Activated CD8-positive, alpha-beta T cell treated with anti-CD3 and anti-CD28 coated beads, Interleukin-2, amount 10 ng/mL, durations not matched to agents 7 days and 5 days (primary cell): ENCODE data around the gene CYP3A7. TPM values are rescaled to one million over a fixed set of nuclear protein-coding genes. Genes with fewer than 3 reads are reported as not detected.
"Not testable (repeated sequence)": the region's sequence is repeated elsewhere in the genome, so short reads cannot be mapped to it uniquely, and the experiment has no call there.

ENCODE experiments used
- ATAC-seq: fragments of 150-1000 bp; cut with Tn5 transposase; one replicate; pipeline ENCODE4 v1.10.0; 2021; ENCODE audit warnings: moderate library complexity
- CTCF ChIA-PET: fragments of 350-600 bp; sonication (Branson Sonifier 250); formaldehyde crosslinking; loops from one replicate; lab custom pipeline; 2021; ENCODE audit warnings: antibody characterized with exemption; lab: Charles Lee
- POLR2A ChIA-PET: fragments of 350-600 bp; sonication (Branson Sonifier 250); formaldehyde crosslinking; loops from one replicate; lab custom pipeline; 2021; ENCODE audit warnings: antibody characterized with exemption; lab: Charles Lee
- DNase-seq: peaks from one replicate; pipeline ENCODE4 v3.0.0-alpha.2; 2020
- H3K27ac Mint-ChIP-seq: one replicate; pipeline ENCODE4 v1.8.0; 2021; ENCODE audit warnings: mild to moderate bottlenecking, mixed read lengths
- H3K27me3 Mint-ChIP-seq: one replicate; pipeline ENCODE4 v1.8.0; 2021; ENCODE audit warnings: low read depth, mixed read lengths
- H3K36me3 Mint-ChIP-seq: one replicate; pipeline ENCODE4 v1.8.0; 2021; ENCODE audit warnings: low read depth, mixed read lengths
- H3K4me1 Mint-ChIP-seq: one replicate; pipeline ENCODE4 v1.8.0; 2021; ENCODE audit warnings: low read depth, mixed read lengths
- H3K4me3 Mint-ChIP-seq: one replicate; pipeline ENCODE4 v1.8.0; 2021; ENCODE audit warnings: mild to moderate bottlenecking, mixed read lengths
- H3K9me3 Mint-ChIP-seq: one replicate; pipeline ENCODE4 v1.8.0; 2022; ENCODE audit warnings: mixed read lengths; ENCODE audit not compliant: insufficient read depth
- total RNA-seq, 2 experiments: library from RNA; stranded (reverse); gene quantifications; one replicate each; pipeline ENCODE4 v1.2.3, GENCODE V29; 2021

Gene CYP3A7
- total RNA-seq, 2 experiments from 2014 or later: not detected

DNA sequence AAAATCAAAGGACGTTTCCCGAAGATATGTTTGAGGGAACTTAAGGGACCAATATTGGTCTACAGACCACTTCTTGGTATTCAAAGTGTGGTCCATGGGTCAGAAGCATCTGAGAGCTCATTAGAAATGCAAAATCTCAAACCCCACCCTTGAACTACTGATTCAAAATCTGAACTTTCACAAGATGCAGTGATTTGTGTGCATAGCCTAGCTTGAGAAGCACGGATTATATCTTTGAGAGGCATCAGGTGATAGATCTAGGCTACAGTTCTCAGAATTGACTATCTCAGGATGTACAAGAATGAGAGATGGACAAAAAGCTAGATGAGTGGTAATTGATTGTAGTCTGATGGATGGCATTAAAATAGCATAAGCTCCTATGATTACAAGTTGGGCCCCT is 29.5 kb upstream of the CYP3A7 start:
- DNase-seq: no peak
- H3K27me3 Mint-ChIP-seq: peaks cover 4% of the 10 kb centered on the region
- no peaks in the 10 kb centered on the region for H3K9me3 Mint-ChIP-seq

DNA sequence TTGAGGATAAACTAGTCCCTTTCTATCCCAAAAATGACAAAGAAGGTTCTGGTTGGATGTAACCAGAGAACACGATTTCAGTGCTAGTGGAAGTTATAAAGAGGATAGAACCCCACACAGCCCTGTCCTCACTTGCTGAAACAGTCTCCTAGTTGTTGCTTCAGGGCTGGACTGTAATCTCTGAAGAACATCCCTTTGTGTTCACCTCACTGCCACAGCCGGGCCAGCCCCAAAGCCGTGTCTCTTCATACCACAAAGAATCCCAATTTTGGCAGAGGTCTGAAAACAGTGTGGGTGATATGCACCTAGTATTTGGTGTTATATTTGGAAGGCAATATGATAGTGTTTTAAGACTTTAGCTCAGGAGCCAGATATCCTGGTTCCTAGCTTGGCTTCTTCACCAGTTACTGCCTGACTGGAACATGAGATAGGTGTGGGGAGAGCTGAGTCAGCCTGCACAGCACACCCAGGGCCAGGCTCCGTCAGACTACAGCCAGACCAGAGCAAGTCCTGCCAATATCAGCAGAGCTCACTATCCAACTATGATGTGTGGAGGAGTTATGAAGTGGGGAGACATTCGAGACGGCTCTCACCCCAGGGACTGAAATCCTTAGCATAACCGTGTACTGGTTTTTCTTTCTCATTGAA is 27.8 kb upstream of the CYP3A7 start:
- ChIA-PET CTCF (interaction anchor here (1.2 kb wide), 1 partner anchor 10 kb away, joined by 6 read pairs; no protein-coding TSS in a partner anchor), POLR2A (no interaction called here)
- Mint-ChIP-seq H3K27me3 (no peaks in the 10 kb centered on the region), H3K4me1 (peaks cover 7% of the 10 kb centered on the region), H3K27ac (no peak overlapping the region), H3K9me3 (no peaks in the 10 kb centered on the region), H3K4me3 (no peak overlapping the region), H3K36me3 (no peaks in the 10 kb centered on the region)
- no peak for DNase-seq
- no peak for ATAC-seq

More for the DNA sequence above, 29.5 kb upstream of the CYP3A7 start:
- H3K4me3 Mint-ChIP-seq: no peak overlapping the region
- ATAC-seq: no peak
- no peak overlapping the region for H3K27ac Mint-ChIP-seq
- ChIA-PET CTCF (no interaction called here), POLR2A (no interaction called here)
- H3K4me1 Mint-ChIP-seq: peaks cover 18% of the 10 kb centered on the region
- H3K36me3 Mint-ChIP-seq: no peaks in the 10 kb centered on the region

DNA sequence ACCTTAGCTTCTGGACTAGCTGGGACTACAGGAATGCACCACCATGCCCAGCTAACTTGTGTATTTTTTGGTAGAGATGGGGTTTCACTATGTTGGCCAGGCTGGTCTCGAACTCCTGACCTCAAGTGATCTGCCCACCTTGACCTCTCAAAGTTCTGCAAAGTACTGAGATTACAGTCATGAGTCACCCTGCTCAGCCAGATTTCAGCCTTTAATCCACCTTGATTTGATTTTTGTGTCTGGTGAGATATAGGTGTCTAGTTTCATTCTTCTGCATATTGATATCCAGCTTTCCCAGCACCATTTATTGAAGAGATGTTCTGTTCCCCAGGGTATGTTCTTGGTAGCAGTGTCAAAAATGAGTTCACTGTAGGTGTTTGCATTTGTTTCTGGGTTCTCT is 20.1 kb upstream of the CYP3A7 start:
- Mint-ChIP-seq H3K4me1 (no peaks in the 10 kb centered on the region), H3K9me3 (no peaks in the 10 kb centered on the region), H3K4me3 (no peak overlapping the region), H3K27ac (no peak overlapping the region), H3K36me3 (no peaks in the 10 kb centered on the region), H3K27me3 (peaks cover 9% of the 10 kb centered on the region)
- ChIA-PET CTCF (no interaction called here), POLR2A (no interaction called here)
- no peak for DNase-seq
- ATAC-seq: no peak

DNA sequence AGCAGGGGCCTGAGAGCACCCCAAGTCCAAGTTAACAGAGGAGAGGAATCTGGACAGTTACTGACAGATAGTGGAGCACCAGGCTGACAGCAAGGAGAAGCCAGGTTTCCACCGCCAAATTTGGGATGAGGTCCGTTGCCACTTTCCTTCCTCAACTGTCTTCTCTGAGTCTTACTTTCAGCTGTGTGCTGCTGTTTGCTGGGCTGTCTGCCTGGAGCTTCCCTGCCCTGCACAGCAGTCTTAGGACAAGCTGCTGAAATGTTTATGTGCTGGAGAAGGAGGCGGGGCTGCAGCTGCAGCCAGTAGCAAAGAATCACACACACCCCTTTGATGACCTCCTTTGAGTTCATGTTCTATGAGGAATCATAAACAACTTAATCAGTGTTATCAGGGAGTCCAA is 17.4 kb upstream of the CYP3A7 start:
- ChIA-PET POLR2A (interaction anchor here (0.9 kb wide), 1 partner anchor 10 kb away, joined by 3 read pairs; no protein-coding TSS in a partner anchor), CTCF (no interaction called here)
- Mint-ChIP-seq H3K27ac (no peak overlapping the region), H3K9me3 (no peaks in the 10 kb centered on the region), H3K4me1 (no peaks in the 10 kb centered on the region), H3K36me3 (no peaks in the 10 kb centered on the region), H3K4me3 (no peak overlapping the region), H3K27me3 (peaks cover 9% of the 10 kb centered on the region)
- ATAC-seq (no peak), DNase-seq (no peak)

DNA sequence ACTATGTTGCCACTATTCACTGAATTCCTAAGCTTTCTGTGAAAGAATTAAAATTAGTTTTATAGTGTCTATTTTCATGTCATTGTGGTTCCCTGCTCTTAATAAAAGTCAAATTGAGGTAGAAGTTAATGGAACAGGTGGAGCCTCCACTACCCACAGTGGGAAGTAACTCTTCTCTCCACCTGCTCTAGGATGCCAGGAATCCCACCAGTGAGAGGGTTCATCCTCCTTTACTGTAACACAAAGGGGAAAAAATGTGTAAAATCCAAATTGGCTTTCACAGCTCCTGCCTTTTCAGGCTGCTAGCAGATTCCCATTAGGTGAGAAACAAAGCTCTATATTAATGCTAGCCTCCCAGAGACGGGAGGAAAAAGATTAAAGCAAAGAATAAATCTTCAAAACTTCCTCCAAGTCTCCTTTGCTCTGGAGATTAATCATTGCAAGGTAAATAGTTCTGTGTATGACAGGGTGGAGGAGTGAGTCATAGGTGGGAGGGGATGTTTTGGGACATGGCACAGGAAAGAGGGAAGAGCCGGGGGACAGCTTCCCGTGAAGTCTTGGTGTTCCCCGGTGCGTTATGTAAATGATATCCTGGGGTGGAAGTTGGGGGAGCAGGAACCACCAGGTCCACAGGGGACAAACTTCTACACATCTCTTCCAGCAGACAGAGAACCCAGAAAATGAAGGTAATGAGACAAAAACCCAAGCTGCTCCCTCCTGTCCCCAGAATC is 16.5 kb upstream of the CYP3A7 start:
- H3K36me3 Mint-ChIP-seq, CTCF ChIA-PET, POLR2A ChIA-PET, H3K4me3 Mint-ChIP-seq, H3K9me3 Mint-ChIP-seq, H3K27ac Mint-ChIP-seq, H3K4me1 Mint-ChIP-seq, H3K27me3 Mint-ChIP-seq, DNase-seq, ATAC-seq: not testable (repeated sequence)

DNA sequence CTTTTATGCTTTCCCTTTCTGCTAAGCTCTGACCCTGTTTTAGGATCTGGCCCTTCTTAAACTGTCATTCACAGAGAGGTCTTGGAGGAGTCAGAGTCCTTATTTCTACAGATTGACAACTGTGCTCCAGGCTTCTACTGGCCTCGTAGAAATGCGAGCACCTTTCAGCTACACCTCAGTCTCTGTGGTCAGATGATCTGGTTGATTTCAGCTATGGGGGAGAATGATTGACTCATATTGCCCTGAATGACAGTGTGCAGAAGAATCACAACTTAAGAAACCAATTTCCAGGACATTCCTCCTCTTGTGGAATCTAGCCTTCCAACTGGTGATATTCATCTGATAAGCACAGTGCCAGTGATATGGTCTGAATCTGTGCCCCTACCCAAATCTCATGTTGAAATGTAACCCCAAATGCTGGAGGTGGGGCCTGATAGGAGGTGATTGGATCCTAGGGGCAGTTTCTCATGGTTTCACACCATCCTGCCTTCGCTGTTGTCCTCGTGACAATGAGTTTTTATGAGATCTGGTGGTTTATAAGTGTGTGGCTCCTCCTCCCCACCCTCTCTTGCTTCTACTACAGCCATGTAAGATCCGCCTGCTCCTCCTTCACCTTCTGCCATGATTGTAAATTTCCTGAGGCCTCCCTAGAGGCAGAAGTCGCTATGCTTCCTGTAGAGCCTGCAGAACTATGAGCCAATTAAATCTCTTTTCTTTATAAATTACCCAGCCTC is 14.0 kb upstream of the CYP3A7 start:
- no peak for ATAC-seq
- H3K36me3 Mint-ChIP-seq: no peaks in the 10 kb centered on the region
- ChIA-PET CTCF (no interaction called here), POLR2A (interaction anchor here (0.6 kb wide), 1 partner anchor 165 kb away, joined by 3 read pairs; no protein-coding TSS in a partner anchor)
- H3K4me1 Mint-ChIP-seq: no peaks in the 10 kb centered on the region
- H3K27ac Mint-ChIP-seq: no peak overlapping the region
- DNase-seq: no peak
- H3K4me3 Mint-ChIP-seq: no peak overlapping the region
- H3K9me3 Mint-ChIP-seq: peaks cover 4% of the 10 kb centered on the region
- peaks cover 7% of the 10 kb centered on the region for H3K27me3 Mint-ChIP-seq

DNA sequence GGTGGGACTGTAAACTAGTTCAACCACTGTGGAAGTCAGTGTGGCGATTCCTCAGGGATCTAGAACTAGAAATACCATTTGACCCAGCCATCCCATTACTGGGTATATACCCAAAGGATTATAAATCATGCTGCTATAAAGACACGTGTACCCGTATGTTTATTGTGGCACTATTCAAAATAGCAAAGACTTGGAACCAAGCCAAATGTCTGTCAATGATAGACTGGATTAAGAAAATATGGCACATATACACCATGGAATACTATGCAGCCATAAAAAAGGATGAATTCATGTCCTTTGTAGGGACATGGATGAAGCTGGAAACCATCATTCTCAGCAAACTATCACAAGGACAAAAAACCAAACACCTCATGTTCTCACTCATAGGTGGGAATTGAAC is 11.9 kb upstream of the CYP3A7 start:
- CTCF ChIA-PET, H3K4me3 Mint-ChIP-seq, ATAC-seq, POLR2A ChIA-PET, H3K9me3 Mint-ChIP-seq, H3K36me3 Mint-ChIP-seq, H3K4me1 Mint-ChIP-seq, H3K27ac Mint-ChIP-seq, DNase-seq, H3K27me3 Mint-ChIP-seq: not testable (repeated sequence)

DNA sequence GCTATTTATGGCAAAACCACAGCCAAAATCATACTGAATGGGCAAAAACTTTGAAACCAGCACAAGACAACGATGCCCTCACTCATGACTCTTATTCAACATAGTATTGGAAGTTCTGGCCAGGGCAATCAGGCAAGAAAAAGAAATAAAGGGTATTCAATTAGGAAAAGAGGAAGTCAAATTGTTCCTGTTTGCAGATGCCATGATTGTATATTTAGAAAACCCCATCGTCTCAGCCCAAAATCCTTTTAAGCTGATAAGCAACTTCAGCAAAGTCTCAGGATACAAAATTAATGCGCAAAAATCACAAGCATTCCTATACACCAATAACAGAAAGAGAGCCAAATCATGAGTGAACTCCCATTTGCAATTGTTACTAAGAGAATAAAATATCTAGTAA is 10.4 kb upstream of the CYP3A7 start:
- DNase-seq, H3K4me3 Mint-ChIP-seq, H3K27me3 Mint-ChIP-seq, POLR2A ChIA-PET, CTCF ChIA-PET, H3K27ac Mint-ChIP-seq, H3K9me3 Mint-ChIP-seq, H3K4me1 Mint-ChIP-seq, ATAC-seq, H3K36me3 Mint-ChIP-seq: not testable (repeated sequence)

DNA sequence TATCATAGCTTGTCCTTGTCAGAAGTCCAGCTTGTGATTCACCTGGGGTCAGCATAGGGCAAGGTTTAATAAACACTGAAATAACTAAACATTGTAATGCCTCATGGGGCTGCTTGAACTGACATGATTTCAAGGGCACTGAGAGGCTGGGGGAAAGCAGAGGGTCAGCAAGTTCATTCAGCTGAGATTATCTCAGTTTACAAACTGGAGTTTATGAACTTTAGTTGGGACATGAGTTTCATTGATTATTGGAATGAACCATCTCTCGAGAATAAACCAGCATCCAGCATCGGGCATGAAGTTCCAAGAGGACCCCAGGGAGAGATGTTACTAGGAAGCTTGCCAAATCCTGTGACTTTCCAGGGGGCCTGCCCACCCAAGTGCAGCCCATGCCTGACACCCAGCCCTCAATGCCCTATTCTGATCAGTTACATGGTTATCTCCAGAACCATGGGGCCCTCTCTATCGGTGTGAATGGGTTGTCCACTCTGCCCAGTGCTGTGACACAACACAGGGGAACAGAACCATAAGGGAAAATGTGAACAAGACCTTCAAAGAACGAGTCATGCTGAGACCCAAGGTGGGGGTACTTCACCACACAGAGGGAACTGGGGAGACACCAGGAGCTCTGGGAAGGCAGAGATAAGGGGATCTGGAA is 7.9 kb upstream of the CYP3A7 start:
- CTCF ChIA-PET: no interaction called here
- peaks cover 10% of the 10 kb centered on the region for H3K4me1 Mint-ChIP-seq
- no peak for ATAC-seq
- H3K27ac Mint-ChIP-seq: no peak overlapping the region
- no peaks in the 10 kb centered on the region for H3K27me3 Mint-ChIP-seq
- peaks cover 4% of the 10 kb centered on the region for H3K9me3 Mint-ChIP-seq
- DNase-seq: no peak
- POLR2A ChIA-PET: interaction anchor here (0.7 kb wide), 1 partner anchor 10 kb away, joined by 3 read pairs; no protein-coding TSS in a partner anchor
- no peak overlapping the region for H3K4me3 Mint-ChIP-seq
- peaks cover 5% of the 10 kb centered on the region for H3K36me3 Mint-ChIP-seq

DNA sequence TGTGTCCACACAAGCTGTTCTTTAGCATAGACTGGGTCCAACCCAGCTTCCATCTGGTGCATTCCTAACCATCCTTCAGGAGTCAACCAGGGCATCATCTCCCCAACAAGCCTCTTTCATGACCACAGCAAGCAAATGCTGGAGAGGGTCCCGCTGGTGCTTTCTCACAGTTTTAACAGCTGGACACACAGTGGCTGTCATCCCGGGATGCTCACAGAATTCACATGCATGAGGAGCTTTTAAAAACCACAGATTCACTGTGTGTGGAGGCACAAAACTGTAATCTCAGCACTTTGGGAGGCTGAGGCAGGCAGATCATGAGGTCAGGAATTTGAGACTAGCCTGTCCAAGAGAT is 6.4 kb upstream of the CYP3A7 start:
- DNase-seq: no peak
- Mint-ChIP-seq H3K9me3 (peaks cover 4% of the 10 kb centered on the region), H3K27me3 (no peaks in the 10 kb centered on the region), H3K36me3 (peaks cover 5% of the 10 kb centered on the region), H3K4me3 (no peak overlapping the region), H3K4me1 (peaks cover 10% of the 10 kb centered on the region), H3K27ac (peak overlapping the region; percentile 27)
- no peak for ATAC-seq
- POLR2A ChIA-PET: no interaction called here
- CTCF ChIA-PET: no interaction called here

DNA sequence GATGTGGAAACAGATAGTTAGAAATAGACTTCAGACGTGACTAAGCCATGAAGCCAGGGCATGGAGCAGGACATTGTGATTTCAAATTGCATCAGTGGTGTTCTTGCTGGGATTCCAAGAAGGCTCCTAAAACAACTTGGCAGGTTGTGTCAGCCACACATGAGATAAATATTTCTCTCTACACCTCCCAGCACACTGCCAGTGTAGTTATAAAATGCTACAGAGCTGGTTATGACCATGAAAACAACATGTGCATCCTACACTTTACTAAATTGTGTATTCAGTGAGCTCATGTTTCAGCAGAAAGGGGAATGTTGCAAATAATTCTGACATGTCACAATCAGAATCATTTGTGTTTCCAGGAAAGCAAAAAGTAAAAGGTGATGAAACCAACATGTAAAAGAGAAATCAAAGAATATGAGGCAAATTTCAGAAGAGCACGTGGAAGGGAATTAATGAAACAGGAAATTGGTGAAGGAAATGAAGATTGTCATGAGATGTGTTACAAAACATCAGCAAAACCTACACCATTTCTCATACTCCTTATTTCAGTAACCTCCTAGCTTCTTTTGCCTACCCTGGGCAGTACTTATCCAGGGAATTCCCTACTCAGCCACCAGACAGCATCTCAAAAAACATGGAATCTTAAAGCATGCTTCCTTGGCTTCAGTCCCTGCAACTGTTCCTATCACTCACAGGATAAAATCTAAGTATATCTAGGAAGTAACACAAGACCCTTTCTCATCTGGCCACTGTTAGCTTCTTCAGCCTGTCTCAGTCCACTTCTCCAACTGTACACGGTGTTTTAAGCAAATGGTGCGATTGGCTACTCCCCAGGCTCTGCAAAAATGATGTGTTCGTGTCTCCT is 5.8 kb upstream of the CYP3A7 start:
- Mint-ChIP-seq H3K9me3 (peaks cover 2% of the 10 kb centered on the region), H3K4me3 (no peak overlapping the region), H3K27me3 (no peaks in the 10 kb centered on the region), H3K4me1 (peaks cover 10% of the 10 kb centered on the region), H3K27ac (peak overlapping the region; percentile 27), H3K36me3 (peaks cover 5% of the 10 kb centered on the region)
- CTCF ChIA-PET: no interaction called here
- ATAC-seq (no peak), DNase-seq (no peak)
- POLR2A ChIA-PET: no interaction called here
